ENCODE data around the gene GGN. TPM values are rescaled to one million over a fixed set of nuclear protein-coding genes. Genes with fewer than 3 reads are reported as not detected.
A peak's percentile ranks its signal among the peaks of the same experiment; 100 is the strongest.

GGN gene
- total and polyA plus RNA-seq, 9 of the 15 experiments (the other 6 are each of a cell fraction or from before 2014, with no cell fraction given): 0.15 to 0.33 TPM; not detected in 7

- TF ChIP-seq MXI1 (IDR thresholded peaks at IDR 0.05; ENCODE audit: low read depth, low read length) (0 out of 2 replicates have a peak, but pooled peaks have one; percentile 68), ZNF282 (CRISPR knock-in tag; IDR thresholded peaks at IDR 0.05) (no peak), ZBTB12 (CRISPR knock-in tag; IDR thresholded peaks at IDR 0.05) (no peak), CTBP1 (IDR thresholded peaks at IDR 0.05; ENCODE audit: borderline replicate concordance) (no peak; the same call in none of the 2 replicates), SRSF1 (IDR thresholded peaks at IDR 0.05; ENCODE audit: low read depth, low read length) (no peak), IFI16 (CRISPR knock-in tag; IDR thresholded peaks at IDR 0.05) (no peak), ZNF740 (CRISPR knock-in tag; IDR thresholded peaks at IDR 0.05) (no peak), ZNF740 (tag; IDR thresholded peaks at IDR 0.05) (no peak), CGGBP1 (CRISPR knock-in tag; IDR thresholded peaks at IDR 0.05) (no peak), KHSRP (IDR thresholded peaks at IDR 0.05) (no peak), ETS1 (conservative IDR thresholded peaks at IDR 0.05; ENCODE audit: control insufficient read depth, low read depth, low read length) (no peak; the same call in 1 of the 2 replicates), BHLHE40 (IDR thresholded peaks at IDR 0.05; ENCODE audit: low read length) (peak; percentile 27; the same call in 1 of the 2 replicates), E2F4 (CRISPR knock-in tag; IDR thresholded peaks at IDR 0.05; ENCODE audit: low read depth) (no peak), CREB3L1 (IDR thresholded peaks at IDR 0.05; ENCODE audit: borderline replicate concordance, low read depth) (no peak), ARID3A (IDR thresholded peaks at IDR 0.05; ENCODE audit: borderline replicate concordance, low read depth, low read length) (no peak), ZNF274 (IDR thresholded peaks at IDR 0.05; ENCODE audit: borderline replicate concordance, low read depth, low read length) (no peak), JUND (IDR thresholded peaks at IDR 0.05; ENCODE audit: borderline replicate concordance, low read depth, low read length) (no peak), JUND (tag; IDR thresholded peaks at IDR 0.05; ENCODE audit: borderline replicate concordance, low read depth, low read length) (no peak; the same call in 2 of the 3 replicates)
Observed at GRCh38 chr19:38336638-38337359, 51.0 kb downstream of the GGN start (continued).

All from K562 (cell line).